Measurements from ENCODE around the gene CLRN1. TPM values are rescaled to one million over a fixed set of nuclear protein-coding genes. Genes with fewer than 3 reads are reported as not detected.

The CLRN1 gene
- total RNA-seq, 4 donors from 2014 or later: not detected

DNA sequence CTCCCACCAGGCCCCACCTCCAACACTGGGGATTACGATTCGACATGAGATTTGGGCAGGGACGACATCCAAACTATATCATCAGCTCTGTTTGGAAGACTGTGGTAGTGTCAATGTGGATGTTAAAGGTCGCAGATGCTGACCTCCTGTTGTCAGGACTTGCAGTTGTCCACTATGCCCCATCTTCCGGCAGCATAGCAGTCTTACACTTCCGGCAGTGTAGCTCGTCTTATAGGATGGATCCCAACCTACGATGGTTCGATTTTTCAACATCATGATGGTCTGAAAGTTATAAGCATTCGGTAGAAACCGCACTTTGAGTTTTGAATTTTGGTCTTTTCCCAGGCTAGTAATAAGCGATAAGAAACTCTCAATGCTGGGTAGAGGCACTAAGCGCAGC lies 20.6 kb downstream of the CLRN1 start:
- peaks cover 0 to 16% (median 0%) of the 10 kb centered on the region in 4 donors for H3K27me3 ChIP-seq
- H3K4me3 ChIP-seq: no peak overlapping the region
- no peak for DNase-seq
- no peaks in the 10 kb centered on the region for H3K4me1 ChIP-seq
- H3K27ac ChIP-seq: no peak overlapping the region
- WGBS, 2 donors: 87 to 96% methylated on average over 12 to 13 of the region's 13 CpGs
- TF ChIP-seq, protein P1, sequence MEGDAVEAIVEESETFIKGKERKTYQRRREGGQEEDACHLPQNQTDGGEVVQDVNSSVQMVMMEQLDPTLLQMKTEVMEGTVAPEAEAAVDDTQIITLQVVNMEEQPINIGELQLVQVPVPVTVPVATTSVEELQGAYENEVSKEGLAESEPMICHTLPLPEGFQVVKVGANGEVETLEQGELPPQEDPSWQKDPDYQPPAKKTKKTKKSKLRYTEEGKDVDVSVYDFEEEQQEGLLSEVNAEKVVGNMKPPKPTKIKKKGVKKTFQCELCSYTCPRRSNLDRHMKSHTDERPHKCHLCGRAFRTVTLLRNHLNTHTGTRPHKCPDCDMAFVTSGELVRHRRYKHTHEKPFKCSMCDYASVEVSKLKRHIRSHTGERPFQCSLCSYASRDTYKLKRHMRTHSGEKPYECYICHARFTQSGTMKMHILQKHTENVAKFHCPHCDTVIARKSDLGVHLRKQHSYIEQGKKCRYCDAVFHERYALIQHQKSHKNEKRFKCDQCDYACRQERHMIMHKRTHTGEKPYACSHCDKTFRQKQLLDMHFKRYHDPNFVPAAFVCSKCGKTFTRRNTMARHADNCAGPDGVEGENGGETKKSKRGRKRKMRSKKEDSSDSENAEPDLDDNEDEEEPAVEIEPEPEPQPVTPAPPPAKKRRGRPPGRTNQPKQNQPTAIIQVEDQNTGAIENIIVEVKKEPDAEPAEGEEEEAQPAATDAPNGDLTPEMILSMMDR (IDR thresholded peaks at IDR 0.05): no peak
- no peak for TF ChIP-seq POLR2A (IDR thresholded peaks at IDR 0.05)
- no peaks in the 10 kb centered on the region for H3K36me3 ChIP-seq
- intact Hi-C loops (cut with DNase I): no loop called here
- no peaks in the 10 kb centered on the region for H3K9me3 ChIP-seq

DNA sequence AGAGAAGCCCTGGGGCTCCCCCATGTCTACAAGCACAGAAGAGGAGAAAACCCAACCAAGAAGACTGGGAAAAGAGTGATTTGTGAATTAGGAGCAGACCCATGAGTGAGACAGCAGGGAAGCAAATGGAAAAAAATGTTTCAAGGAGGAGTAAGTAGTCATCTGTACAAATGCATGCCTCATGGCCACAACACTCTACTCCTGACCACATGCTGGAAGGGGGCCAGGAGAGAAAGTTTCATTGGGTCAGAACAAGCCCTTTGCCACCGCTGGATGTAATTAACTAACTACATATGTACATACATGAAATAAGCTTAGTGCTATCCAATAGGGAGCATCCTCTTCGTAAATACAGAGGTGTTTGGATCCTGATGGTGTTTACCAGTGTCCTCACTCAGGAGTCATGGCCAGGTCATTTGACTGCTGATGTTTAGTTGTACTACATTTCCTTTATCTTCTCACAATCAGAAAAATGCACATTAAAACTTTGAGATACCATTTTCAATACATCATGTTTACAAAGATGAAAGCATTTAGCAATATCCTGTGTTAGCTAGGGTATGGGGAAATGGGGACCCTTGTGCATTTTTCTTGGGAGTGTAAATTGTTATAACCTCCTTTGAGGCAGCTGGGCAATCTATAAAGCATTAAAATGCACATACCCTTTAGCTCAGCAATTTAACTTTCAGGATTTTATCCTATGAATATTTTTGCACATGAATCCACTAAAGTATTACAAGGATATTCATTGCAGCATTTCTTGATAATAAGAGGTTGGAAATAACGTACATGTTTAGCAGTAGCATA lies 27.1 kb downstream of the CLRN1 start:
- intact Hi-C loops (cut with DNase I): no loop called here
- 55 to 78% methylated on average over 3 of the region's 3 CpGs for WGBS, 2 donors
- DNase-seq: no peak
- H3K27me3 ChIP-seq: peaks cover 0 to 6% (median 0%) of the 10 kb centered on the region in 4 donors
- no peaks in the 10 kb centered on the region for H3K9me3 ChIP-seq
- H3K36me3 ChIP-seq: no peaks in the 10 kb centered on the region
- no peaks in the 10 kb centered on the region for H3K4me1 ChIP-seq
- no peak for TF ChIP-seq POLR2A (IDR thresholded peaks at IDR 0.05)
- TF ChIP-seq, protein P1 (IDR thresholded peaks at IDR 0.05): no peak
- H3K4me3 ChIP-seq: no peak overlapping the region
- no peak overlapping the region for H3K27ac ChIP-seq

DNA sequence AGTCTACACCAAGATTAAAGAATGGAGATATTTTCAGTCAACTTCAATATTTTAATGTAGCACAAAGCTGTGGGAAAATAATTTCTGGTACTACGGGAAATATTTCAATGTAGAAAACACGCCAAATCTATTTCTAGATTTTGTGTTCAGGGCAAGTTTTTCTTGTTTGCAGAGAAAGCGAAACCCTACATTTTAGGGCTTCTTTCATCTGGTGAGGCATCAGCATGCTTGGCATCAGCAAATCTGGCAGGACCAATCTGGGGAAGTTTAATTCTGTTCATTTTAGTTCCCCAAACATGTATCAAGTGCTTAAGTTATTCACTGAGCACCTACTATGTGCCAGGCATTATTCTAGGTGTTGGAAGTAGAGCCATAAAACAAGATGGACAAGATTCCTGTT lies 30.3 kb downstream of the CLRN1 start:
- Histone ChIP-seq H3K27me3 (peaks cover 0 to 14% (median 0%) of the 10 kb centered on the region in 4 donors), H3K4me3 (no peak overlapping the region), H3K9me3 (no peaks in the 10 kb centered on the region), H3K36me3 (no peaks in the 10 kb centered on the region), H3K4me1 (no peaks in the 10 kb centered on the region), H3K27ac (no peak overlapping the region)
- intact Hi-C loops (cut with DNase I): no loop called here
- no peak for DNase-seq
- TF ChIP-seq, protein P1 (IDR thresholded peaks at IDR 0.05): no peak
- no peak for TF ChIP-seq POLR2A (IDR thresholded peaks at IDR 0.05)
- 74 to 78% methylated on average over 3 of the region's 3 CpGs for WGBS, 2 donors

DNA sequence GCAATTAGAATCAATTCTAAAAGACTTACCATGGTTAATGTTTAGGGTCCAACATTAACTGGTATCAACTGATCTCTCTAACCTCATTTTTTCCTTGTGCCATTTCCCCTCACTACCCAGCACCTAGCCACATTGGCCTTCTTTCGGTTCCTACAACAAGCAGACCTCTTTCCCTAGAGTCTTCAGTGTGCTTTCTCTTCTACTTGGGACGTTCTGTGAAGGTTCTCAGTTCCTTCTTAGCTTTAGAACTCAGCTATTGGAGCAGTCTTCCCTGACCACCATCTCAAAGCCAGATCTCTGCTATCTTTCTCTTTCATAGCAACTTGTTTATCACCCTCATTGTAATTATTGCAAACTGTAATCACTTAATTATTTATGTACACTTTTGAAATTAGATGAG lies 35.8 kb downstream of the CLRN1 start:
- Histone ChIP-seq H3K27me3 (peaks cover 0 to 14% (median 0%) of the 10 kb centered on the region in 4 donors), H3K4me1 (no peaks in the 10 kb centered on the region), H3K9me3 (no peaks in the 10 kb centered on the region), H3K36me3 (no peaks in the 10 kb centered on the region), H3K4me3 (no peak overlapping the region), H3K27ac (no peak overlapping the region)
- intact Hi-C loops (cut with DNase I): no loop called here
- 41 to 50% methylated on average over 2 of the region's 2 CpGs for WGBS, 2 donors
- TF ChIP-seq POLR2A (IDR thresholded peaks at IDR 0.05): no peak
- TF ChIP-seq, protein P1 (IDR thresholded peaks at IDR 0.05): no peak
- no peak for DNase-seq

DNA sequence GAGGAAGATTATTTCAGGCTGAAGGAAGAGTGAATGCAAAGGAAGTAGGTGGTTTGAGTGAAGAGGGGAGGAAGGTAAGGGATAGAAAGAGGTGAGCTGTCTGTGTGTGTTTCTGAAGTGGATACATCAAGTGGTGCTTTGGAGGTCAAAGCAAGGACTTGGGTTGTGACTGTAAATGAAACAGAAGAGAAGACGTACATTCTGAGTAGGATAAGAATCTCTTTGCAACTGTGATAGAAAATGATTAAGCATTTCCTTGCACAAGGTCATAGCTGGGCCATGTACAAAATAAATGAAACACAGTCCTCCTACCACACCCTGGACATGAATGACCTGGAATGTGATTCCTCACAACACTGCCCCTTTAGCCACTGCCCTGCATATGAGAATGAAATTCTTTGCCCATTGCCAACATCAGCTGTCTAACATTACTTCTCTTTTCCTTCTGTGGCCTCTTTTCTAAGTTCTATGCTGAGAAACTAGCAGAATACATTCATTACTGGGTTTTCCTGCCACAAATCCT lies 39.0 kb downstream of the CLRN1 start:
- DNase-seq: no peak
- peaks cover 0 to 17% (median 0%) of the 10 kb centered on the region in 4 donors for H3K27me3 ChIP-seq
- intact Hi-C loops (cut with DNase I): no loop called here

More for the DNA sequence above, 39.0 kb downstream of the CLRN1 start:
- TF ChIP-seq POLR2A (IDR thresholded peaks at IDR 0.05): no peak
- TF ChIP-seq, protein P1 (IDR thresholded peaks at IDR 0.05): no peak
- Histone ChIP-seq H3K9me3 (no peaks in the 10 kb centered on the region), H3K4me3 (no peak overlapping the region), H3K27ac (no peak overlapping the region), H3K4me1 (no peaks in the 10 kb centered on the region), H3K36me3 (no peaks in the 10 kb centered on the region)
- WGBS, 2 donors: 17 to 30% methylated on average over 1 of the region's 1 CpG
